Ascending aorta (tissue), 2 donors: ENCODE results near the gene BRCA2. TPM values are rescaled to one million over a fixed set of nuclear protein-coding genes. Genes with fewer than 3 reads are reported as not detected.

Source experiments
- DNase-seq, 2 donors: peaks; one replicate each; pipeline ENCODE4 v3.0.0-alpha.2; 2019; ENCODE audit warnings: low spot score in 2 of 2
- H3K27ac ChIP-seq, 2 donors: fragments of 200-600 bp; sonication (generic); one replicate each; pipeline ENCODE4 v1.5.1; 2016 to 2017; ENCODE audit warnings: mild to moderate bottlenecking in 1 of 2
- H3K27me3 ChIP-seq: fragments of 200-600 bp; sonication (generic); one replicate; pipeline ENCODE4 v1.5.1; 2017
- H3K36me3 ChIP-seq, 2 donors: fragments of 200-600 bp; sonication (generic); one replicate each; pipeline ENCODE4 v1.5.1; 2016
- H3K4me1 ChIP-seq, 2 donors: fragments of 200-600 bp; sonication (generic); one replicate each; pipeline ENCODE4 v1.5.1; 2016 to 2017; ENCODE audit warnings: mild to moderate bottlenecking in 1 of 2
- H3K4me3 ChIP-seq, 2 donors: fragments of 200-600 bp; sonication (generic); one replicate each; pipeline ENCODE4 v1.5.1; 2016 to 2017; ENCODE audit warnings: mild to moderate bottlenecking in 1 of 2
- H3K9me3 ChIP-seq, 2 donors: fragments of 200-600 bp; sonication (generic); one replicate each; pipeline ENCODE4 v1.5.1; 2016
- CTCF ChIP-seq, 3 experiments: fragments of 200-600 bp in 2 of 3; fragments of 450-650 bp in 1 of 3; sonication (generic) in 2 of 3; IDR thresholded peaks; one replicate each; pipeline ENCODE4 v1.5.1; 2016 to 2019; ENCODE audit warnings: antibody characterized with exemption in 3 of 3, mild to moderate bottlenecking in 1 of 3, moderate library complexity in 1 of 3
- intact Hi-C: fragments of 100-400 bp; cut with DNase I; formaldehyde crosslinking; loops from one replicate; pipeline ENCODE4 v1.15.1; 2023
- total RNA-seq: library from RNA; depleted of rRNA; stranded (reverse); fragments of >200 nt; gene quantifications from one replicate; pipeline ENCODE4 v1.1.0, GENCODE V29; 2016

Gene BRCA2
- total RNA-seq, 1 donor from 2014 or later, result 0.64 TPM

GRCh38 chr13:32302461-32302860 is 12.8 kb upstream of the BRCA2 start:
- TF ChIP-seq CTCF (IDR thresholded peaks at IDR 0.05), result no peak
- Histone ChIP-seq H3K27ac (no peak overlapping the region), H3K36me3 (no peaks in the 10 kb centered on the region), H3K4me3 (no peak overlapping the region), H3K4me1 (no peaks in the 10 kb centered on the region), H3K9me3 (no peaks in the 10 kb centered on the region), H3K27me3 (no peaks in the 10 kb centered on the region)
- no peak for DNase-seq
- intact Hi-C loops, result no loop called here

- Histone ChIP-seq H3K4me3 (no peak overlapping the region), H3K36me3 (no peaks in the 10 kb centered on the region), H3K27ac (no peak overlapping the region), H3K9me3 (no peaks in the 10 kb centered on the region), H3K4me1 (peaks cover 0 to 5% of the 10 kb centered on the region in 2 donors), H3K27me3 (no peaks in the 10 kb centered on the region)
- no peak for DNase-seq
- intact Hi-C loops, result no loop called here
- no peak for TF ChIP-seq CTCF (IDR thresholded peaks at IDR 0.05)
Measured at GRCh38 chr13:32305646-32306045, 9.7 kb upstream of the BRCA2 start.

GRCh38 chr13:32309312-32310133 is 5.8 kb upstream of the BRCA2 start:
- intact Hi-C loops, result loop anchor here (2.0 to 10.0 kb wide), 6 partner anchors 55 to 1145 kb away; partner anchors contain the start of gene HSPH1
- no peak for TF ChIP-seq CTCF (IDR thresholded peaks at IDR 0.05)
- H3K27ac ChIP-seq, result peak overlapping the region in 1 of 2 donors; percentile 45
- no peak for DNase-seq
- H3K4me1 ChIP-seq, result peaks cover 0 to 5% of the 10 kb centered on the region in 2 donors
- H3K36me3 ChIP-seq, result no peaks in the 10 kb centered on the region
- peak overlapping the region; percentile 28 to 63 for H3K4me3 ChIP-seq
- no peaks in the 10 kb centered on the region for H3K27me3 ChIP-seq
- H3K9me3 ChIP-seq, result no peaks in the 10 kb centered on the region

GRCh38 chr13:32310134-32310706 is 5.1 kb upstream of the BRCA2 start:
- peak; percentile 68 to 73 (median 71) for TF ChIP-seq CTCF (IDR thresholded peaks at IDR 0.05)
- Histone ChIP-seq H3K4me3 (peak overlapping the region; percentile 28 to 63), H3K4me1 (peaks cover 0 to 5% of the 10 kb centered on the region in 2 donors), H3K9me3 (no peaks in the 10 kb centered on the region), H3K36me3 (no peaks in the 10 kb centered on the region), H3K27me3 (no peaks in the 10 kb centered on the region), H3K27ac (peak overlapping the region; percentile 3 to 45)
- no peak for DNase-seq
- intact Hi-C loops, result loop anchor here (2.0 to 10.0 kb wide), 6 partner anchors 55 to 1145 kb away; partner anchors contain the start of gene HSPH1

GRCh38 chr13:32311188-32311897 is 4.0 kb upstream of the BRCA2 start:
- no peak for TF ChIP-seq CTCF (IDR thresholded peaks at IDR 0.05)
- no peaks in the 10 kb centered on the region for H3K36me3 ChIP-seq
- intact Hi-C loops, result loop anchor here (2.0 to 10.0 kb wide), 6 partner anchors 57 to 1147 kb away; partner anchors contain the start of gene HSPH1
- H3K4me1 ChIP-seq, result peaks cover 0 to 8% of the 10 kb centered on the region in 2 donors
- H3K4me3 ChIP-seq, result no peak overlapping the region
- no peak for DNase-seq
- H3K27ac ChIP-seq, result no peak overlapping the region
- no peaks in the 10 kb centered on the region for H3K9me3 ChIP-seq
- H3K27me3 ChIP-seq, result no peaks in the 10 kb centered on the region
